Measurements from ENCODE around the gene KYNU. TPM values are rescaled to one million over a fixed set of nuclear protein-coding genes. Genes with fewer than 3 reads are reported as not detected.
"Not testable (repeated sequence)": the region's sequence is repeated elsewhere in the genome, so short reads cannot be mapped to it uniquely, and the experiment has no call there.

KYNU gene
- total RNA-seq, 1 experiment from 2014 or later: 165 TPM

DNA sequence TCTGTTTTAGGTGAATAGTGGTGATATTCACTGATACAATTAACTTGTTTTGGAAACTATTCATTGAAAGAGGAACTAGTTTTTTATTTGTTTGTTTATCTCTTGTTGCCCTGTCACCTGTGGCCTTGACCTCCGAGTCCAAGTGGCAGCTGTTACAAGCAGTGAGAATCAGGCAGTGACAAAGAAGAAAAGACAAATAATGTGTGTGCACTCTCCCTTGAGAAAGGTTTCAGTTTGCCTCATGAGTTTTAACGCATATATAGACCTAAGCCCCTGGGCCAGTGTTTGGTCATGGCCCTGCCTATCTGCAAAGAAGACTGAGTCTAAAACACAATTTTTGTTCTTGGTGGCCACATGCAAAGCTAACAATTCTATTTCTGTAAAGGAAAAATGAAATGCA lies 15.3 kb downstream of the KYNU start:
- DNase-seq (ENCODE audit: low read depth, low spot score): no peak
- in situ Hi-C loops (cut with HindIII; ENCODE audit: low pct_unique_long_range_greater_than_20kb, low sequenced_read_pairs): no loop called here

- in situ Hi-C loops (cut with HindIII; ENCODE audit: low pct_unique_long_range_greater_than_20kb, low sequenced_read_pairs): no loop called here
- no peak for DNase-seq (ENCODE audit: low read depth, low spot score)
These were observed 15.8 kb downstream of the KYNU start for GRCh38 chr2:142893241-142893640.

DNA sequence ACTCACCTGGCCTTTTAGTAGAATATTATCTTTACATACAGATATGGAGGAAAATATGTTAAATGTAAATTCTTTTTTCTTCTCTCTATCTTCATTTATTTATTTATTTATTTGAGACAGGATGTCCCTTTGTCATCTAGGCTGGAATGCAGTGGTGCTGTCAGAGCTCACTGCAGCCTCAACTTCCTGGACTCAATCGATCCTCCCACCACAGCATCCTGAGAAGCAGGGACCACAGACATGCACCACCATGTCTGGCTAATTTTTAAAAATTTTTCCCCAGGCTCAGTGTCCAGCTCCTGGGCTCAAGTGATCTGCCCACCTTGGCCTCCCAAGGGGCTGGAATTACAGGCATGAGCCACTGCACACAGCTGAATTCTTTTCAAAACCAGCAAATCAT lies 20.3 kb downstream of the KYNU start:
- DNase-seq (ENCODE audit: low read depth, low spot score): no peak
- in situ Hi-C loops (cut with HindIII; ENCODE audit: low pct_unique_long_range_greater_than_20kb, low sequenced_read_pairs): no loop called here

GRCh38 chr2:142900327-142900726 lies 22.9 kb downstream of the KYNU start:
- DNase-seq (ENCODE audit: low read depth, low spot score); in situ Hi-C loops (cut with HindIII; ENCODE audit: low pct_unique_long_range_greater_than_20kb, low sequenced_read_pairs): not testable (repeated sequence)

DNA sequence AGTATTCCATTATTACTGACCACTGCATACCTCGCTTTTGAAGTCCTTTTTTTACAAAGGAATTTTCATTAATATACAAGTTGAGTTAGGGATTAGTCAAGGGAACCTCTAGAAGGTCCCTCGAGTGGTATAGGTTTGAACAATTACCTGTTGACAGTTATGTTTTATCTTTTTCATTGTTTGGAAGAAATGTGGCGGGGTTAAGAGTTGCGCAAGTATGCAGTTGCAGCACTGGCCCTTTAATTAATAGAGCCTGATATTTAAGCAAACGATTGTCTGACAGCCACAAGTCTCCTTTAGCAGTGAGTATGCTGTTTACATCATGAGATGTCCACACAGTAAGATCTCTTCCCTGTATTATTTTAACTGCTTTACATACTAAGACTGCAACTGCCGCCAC lies 24.3 kb downstream of the KYNU start:
- in situ Hi-C loops (cut with HindIII; ENCODE audit: low pct_unique_long_range_greater_than_20kb, low sequenced_read_pairs): no loop called here
- DNase-seq (ENCODE audit: low read depth, low spot score): no peak

DNA sequence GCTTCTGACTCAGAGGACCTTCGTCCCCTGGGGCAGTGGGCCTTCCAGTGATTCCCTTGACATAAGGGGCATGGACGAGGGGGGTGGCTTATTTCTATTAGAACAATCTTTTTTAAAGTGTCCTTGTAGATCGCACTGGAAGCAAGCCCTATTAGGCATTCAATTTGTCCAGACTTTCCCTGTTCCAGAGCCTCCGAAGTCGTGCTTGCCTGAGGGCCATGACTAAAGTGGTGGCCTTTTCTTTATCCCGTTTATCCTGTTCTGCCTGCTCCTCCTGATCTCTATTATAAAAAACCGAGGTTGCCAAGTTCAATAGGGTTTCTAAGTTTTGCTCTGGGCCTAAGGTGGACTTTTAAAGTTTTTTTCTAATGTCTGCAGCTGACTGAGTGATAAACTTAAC lies 26.3 kb downstream of the KYNU start:
- DNase-seq (ENCODE audit: low read depth, low spot score); in situ Hi-C loops (cut with HindIII; ENCODE audit: low pct_unique_long_range_greater_than_20kb, low sequenced_read_pairs): not testable (repeated sequence)

DNA sequence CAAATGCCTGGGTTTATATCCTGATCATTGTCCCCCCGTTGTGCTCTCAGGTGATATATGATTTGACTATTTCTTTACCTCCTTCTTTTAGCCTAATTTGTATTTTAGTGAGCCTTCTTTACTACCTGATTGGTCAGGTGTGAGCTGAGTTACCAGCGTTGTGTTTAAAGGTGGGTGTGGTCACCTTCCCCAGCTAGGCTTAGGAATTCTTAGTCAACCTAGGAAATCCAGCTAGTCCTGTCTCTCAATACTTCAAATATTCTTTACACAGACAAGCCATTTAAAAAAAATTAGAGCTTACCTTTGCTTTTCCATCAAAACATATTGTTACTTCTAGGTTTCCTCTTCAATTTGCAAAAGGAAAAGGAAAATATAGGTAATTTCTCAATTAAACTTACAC lies 30.2 kb downstream of the KYNU start:
- DNase-seq (ENCODE audit: low read depth, low spot score): no peak
- in situ Hi-C loops (cut with HindIII; ENCODE audit: low pct_unique_long_range_greater_than_20kb, low sequenced_read_pairs): no loop called here

DNA sequence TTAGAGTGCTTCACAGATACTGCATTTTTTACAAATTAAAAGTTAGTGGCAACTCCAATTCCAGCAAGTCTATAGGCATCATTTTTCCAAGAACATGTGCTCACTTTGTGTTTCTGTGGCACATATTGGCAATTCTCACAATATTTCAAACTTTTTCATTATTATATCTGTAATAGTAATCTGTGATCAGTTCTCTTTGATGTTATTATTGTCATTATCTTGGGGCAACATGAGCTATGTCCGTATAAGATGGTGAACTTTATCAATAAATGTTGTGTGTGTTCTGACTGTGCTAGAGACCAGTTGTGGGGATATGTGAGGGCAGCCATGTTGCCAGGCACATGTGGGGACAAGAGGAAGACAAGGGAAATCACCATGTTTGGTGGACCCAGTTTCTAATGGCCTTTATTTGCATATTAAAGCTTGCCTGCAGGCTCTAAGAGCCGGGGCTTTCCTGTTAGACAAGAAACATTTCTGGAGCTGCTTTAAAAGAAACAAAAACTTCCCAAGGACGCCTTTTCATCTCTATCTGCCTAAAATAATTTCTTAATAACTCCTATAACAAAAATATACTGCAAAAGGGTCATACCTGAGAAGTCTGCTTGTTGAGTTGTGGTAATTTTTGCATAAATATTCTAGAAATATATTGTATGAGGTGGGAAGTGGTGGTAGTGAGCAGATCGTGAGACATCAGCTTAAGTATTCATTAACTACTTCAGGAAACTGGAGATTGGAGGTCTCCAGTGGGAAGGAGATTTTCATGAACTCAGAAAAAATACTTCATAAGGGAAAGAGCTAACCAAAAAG lies 37.2 kb downstream of the KYNU start:
- no peak for DNase-seq (ENCODE audit: low read depth, low spot score)
- in situ Hi-C loops (cut with HindIII; ENCODE audit: low pct_unique_long_range_greater_than_20kb, low sequenced_read_pairs): no loop called here

DNA sequence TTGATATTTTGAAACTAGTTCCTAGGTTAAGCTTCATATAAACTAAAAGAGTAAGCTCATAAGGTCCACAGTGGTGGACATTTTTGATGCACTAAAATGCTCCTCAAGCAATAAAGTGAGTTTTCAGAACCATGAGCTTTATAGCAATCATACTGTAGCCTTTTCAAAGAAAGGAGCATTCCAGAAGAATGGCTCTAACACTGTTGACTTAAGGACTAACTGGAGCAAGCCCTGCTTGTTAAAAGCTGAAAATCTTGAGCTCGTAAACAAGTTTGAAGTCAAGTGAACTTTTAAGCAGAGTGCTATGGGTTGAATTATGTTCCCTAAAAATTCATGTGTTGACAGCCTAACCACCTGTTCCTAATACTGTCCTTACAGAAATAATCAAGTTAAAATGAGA lies 38.0 kb downstream of the KYNU start:
- DNase-seq (ENCODE audit: low read depth, low spot score): no peak
- in situ Hi-C loops (cut with HindIII; ENCODE audit: low pct_unique_long_range_greater_than_20kb, low sequenced_read_pairs): no loop called here

GRCh38 chr2:142918624-142919023 lies 41.2 kb downstream of the KYNU start:
- in situ Hi-C loops (cut with HindIII; ENCODE audit: low pct_unique_long_range_greater_than_20kb, low sequenced_read_pairs): no loop called here
- DNase-seq (ENCODE audit: low read depth, low spot score): no peak

DNA sequence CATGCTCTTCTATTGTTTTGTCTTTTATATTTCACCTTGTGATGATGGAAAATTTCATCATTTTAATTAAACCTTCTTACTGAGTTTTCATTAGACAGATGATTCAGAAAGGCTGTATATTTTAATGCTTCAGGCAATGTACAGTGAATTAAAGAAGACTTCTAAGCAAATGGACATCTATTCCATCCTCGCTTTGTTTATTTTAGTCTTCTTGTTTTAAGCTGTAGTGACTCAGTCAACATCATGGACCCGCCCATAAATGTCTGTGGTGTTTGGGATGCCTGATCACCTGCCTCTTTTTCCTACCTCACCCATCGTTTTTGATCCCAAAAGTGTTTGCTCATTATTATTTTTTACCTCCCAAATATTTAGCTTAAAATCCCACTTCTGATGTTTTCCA lies 43.1 kb downstream of the KYNU start:
- in situ Hi-C loops (cut with HindIII; ENCODE audit: low pct_unique_long_range_greater_than_20kb, low sequenced_read_pairs): no loop called here
- no peak for DNase-seq (ENCODE audit: low read depth, low spot score)

DNA sequence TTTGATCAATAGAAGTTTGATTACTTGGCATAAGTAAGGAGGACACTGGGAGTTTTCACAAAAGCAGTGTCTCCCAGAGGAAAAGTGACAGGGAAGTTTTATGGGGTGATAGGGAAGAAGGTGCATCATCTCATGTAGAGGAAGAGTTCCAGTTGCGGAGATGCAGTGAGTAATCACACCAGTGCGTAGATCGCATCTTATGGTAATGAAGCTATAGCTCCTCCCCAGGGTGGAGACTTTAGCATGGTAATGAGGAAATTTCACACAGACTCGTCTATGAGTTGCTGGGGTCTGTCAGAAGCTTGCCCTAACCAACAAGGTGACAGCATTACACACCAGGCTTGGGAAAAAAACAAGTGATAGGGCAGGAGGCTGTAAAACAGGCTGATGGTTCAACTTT lies 49.0 kb downstream of the KYNU start:
- in situ Hi-C loops (cut with HindIII; ENCODE audit: low pct_unique_long_range_greater_than_20kb, low sequenced_read_pairs): no loop called here
- DNase-seq (ENCODE audit: low read depth, low spot score): no peak

DNA sequence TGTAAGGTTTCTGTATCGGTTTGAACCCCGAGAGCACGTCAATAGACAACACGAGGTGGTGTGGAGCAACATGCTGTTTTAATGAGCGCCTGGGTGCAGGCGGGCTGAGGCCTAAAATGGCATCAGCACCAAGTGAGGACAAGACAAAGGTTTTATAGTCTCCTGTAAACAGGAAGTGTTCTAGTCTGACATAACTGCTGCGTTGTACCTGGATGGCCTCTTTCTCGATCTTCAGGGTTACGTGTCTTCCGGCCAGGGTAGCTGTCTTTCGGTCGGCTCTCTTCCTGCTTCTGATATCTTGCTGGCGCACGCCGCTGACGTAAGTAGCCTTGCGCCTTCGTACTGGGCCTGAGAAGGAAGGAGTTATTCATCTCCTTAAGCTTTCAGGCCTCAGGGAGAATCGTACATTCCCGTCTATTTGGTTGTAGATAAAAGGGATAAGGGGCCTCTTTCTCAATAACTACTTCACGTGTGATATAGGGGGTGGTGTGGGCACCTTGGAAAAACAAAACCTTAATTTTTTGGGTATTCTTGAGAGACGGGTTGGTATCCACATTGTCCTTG lies 53.5 kb downstream of the KYNU start:
- DNase-seq (ENCODE audit: low read depth, low spot score): no peak
- in situ Hi-C loops (cut with HindIII; ENCODE audit: low pct_unique_long_range_greater_than_20kb, low sequenced_read_pairs): no loop called here

DNA sequence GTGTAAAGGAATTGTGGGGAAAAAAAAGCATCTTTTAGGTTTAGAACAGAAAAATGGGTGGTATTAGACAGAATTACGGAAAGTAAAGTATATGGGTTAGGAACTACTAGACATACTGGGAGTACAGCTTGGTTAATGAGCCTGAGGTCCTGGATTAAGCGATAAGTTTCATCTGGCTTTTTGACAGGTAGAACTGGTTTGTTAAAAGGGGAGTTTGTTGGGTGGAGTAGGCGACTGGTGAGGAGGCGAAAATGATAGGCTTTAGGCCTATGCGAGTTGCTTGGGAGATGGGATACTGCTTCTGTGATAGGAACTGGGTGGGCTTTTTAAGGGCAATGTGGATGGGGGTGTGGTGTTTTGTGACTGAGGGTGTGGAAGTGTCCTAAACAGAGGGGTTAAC lies 56.5 kb downstream of the KYNU start:
- DNase-seq (ENCODE audit: low read depth, low spot score): no peak
- in situ Hi-C loops (cut with HindIII; ENCODE audit: low pct_unique_long_range_greater_than_20kb, low sequenced_read_pairs): no loop called here

DNA sequence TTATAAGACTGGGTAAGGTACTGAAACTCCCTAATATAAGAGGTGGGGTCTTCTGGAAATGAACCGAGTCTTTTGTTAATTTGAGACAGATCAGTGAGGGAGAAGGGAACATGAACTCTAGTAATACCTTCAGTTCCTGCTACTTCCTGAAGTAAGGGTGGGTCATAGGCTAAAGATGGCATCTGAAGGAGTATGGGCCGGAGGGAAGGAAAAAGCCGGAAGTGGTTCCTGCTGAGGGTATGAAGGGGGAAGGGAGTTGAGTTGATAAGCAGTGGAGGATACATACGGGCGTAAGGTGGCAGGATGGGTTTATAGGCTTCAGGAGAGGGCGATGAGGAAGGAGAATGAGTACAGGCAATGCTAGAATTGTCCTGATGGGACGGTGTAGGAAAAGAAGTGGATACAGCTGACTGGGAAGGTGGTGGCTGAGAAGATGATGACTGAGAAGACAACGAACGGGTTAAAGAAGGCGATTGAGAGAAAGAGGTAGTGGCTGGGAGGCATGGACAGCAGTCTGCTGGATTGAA lies 58.2 kb downstream of the KYNU start:
- in situ Hi-C loops (cut with HindIII; ENCODE audit: low pct_unique_long_range_greater_than_20kb, low sequenced_read_pairs): no loop called here

GRCh38 chr2:142936629-142937028 lies 59.2 kb downstream of the KYNU start:
- no peak for DNase-seq (ENCODE audit: low read depth, low spot score)
- in situ Hi-C loops (cut with HindIII; ENCODE audit: low pct_unique_long_range_greater_than_20kb, low sequenced_read_pairs): no loop called here

More for the DNA sequence above, 58.2 kb downstream of the KYNU start:
- DNase-seq (ENCODE audit: low read depth, low spot score): no peak

DNA sequence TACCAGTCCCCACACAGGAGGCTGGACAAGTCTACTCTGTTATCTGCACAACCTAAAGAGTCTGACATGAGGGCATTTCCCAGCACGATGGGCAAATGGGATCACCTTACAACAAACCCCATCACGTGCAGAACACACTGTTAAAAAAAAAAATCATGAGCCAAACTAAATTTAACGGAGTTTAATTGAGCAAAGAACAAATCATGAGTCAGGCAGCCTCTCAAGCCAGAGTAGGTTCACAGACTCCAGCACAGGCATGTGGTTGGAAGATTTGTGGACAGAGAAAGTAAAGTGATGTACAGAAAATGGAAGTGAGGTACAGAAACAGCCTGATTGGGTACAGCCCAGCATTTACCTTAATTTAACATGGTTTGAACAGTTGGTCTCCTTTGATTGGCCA lies 59.9 kb downstream of the KYNU start:
- in situ Hi-C loops (cut with HindIII; ENCODE audit: low pct_unique_long_range_greater_than_20kb, low sequenced_read_pairs): no loop called here
- no peak for DNase-seq (ENCODE audit: low read depth, low spot score)

DNA sequence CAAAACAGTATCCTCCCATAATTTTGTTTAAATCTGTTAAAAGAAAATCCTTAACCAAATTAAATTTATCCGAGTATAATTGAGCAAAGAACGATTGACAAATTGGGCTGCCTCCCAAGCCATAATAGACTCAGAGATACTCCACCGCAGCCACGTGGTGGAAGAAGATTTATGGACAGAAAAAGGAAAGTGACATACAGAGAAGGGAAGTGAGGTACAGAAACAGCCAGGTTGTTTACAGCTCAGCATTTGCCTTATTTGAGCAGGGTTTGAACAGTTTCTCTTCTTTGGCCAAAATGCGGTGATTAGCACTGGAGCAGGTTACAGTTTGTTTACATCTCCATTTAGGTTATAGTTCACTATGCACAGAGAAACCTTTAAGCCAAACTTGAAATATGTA lies 60.8 kb downstream of the KYNU start:
- in situ Hi-C loops (cut with HindIII; ENCODE audit: low pct_unique_long_range_greater_than_20kb, low sequenced_read_pairs): no loop called here

GRCh38 chr2:142940606-142941223 lies 63.3 kb downstream of the KYNU start:
- in situ Hi-C loops (cut with HindIII; ENCODE audit: low pct_unique_long_range_greater_than_20kb, low sequenced_read_pairs): no loop called here
- DNase-seq (ENCODE audit: low read depth, low spot score): no peak

More for the DNA sequence above, 60.8 kb downstream of the KYNU start:
- DNase-seq (ENCODE audit: low read depth, low spot score): no peak

Measured in SK-MEL-5 (cell line).